GM21360 (cell line): ENCODE results near the gene NIPA2.

Source experiments
- ATAC-seq: cut with Tn5 transposase; IDR thresholded peaks from one replicate; pipeline ENCODE4 v1.9.1; 2021; ENCODE audit warnings: mild to moderate bottlenecking, moderate library complexity; ENCODE audit not compliant: unreplicated experiment

The NIPA2 gene

GRCh38 chr15:22831473-22831872, 7.0 kb upstream of the NIPA2 start:
- no peak for ATAC-seq

- ATAC-seq = no peak
These were observed 705 bp downstream of the NIPA2 start for GRCh38 chr15:22839046-22839695.

- no peak for ATAC-seq
These were observed 6.2 kb downstream of the NIPA2 start for GRCh38 chr15:22844421-22845288.

DNA sequence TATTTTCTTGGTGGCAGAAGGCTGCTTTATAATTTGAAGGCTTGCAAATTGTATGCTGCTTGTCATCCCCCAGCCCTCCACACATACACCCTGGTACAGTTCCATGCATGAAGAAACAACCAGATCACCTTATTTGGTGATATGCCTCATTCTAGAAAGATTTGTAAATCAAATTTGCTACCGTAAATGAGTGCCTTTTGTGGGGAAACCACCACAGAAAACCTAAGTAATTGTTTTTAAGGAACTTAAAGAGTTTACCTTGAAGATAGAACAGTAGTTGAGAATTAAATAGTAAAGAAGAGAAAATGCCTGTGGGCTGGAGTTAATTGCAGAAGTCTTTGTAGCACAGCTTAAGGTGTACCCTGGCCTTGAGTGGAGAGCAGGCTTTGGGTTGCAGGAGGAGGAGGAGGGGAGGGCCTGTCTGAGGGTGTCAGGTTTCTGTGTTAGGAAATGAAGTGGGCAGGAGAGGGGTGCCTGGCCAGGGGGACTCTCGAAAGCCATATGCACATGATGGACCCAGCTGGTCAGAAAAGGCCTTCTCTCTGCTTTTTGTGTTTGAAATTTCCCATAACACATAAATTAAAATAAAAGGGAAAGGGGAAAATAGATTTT, 6.9 kb downstream of the NIPA2 start:
- ATAC-seq = no peak

GRCh38 chr15:22846073-22846472, 7.6 kb downstream of the NIPA2 start:
- no peak for ATAC-seq

DNA sequence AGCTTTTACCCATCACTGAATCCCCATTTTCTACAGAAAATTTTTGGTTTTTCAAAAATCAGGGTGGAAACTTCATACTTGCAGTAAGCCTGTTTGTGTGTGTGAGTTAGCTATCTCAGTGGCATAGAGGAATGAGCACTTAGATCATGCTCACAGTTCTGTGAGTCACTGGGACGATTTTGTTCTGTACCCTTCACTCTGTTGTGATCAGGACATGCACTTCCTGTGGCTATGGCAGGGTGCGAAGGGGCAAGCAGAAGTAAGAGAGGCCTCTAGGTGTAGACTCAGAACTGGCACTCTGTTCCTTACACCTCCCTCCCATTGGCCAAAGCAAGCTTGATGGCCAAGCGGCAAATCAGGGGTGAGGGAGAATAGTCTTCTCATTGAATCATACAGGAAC, 11.6 kb downstream of the NIPA2 start:
- ATAC-seq = no peak

- ATAC-seq = no peak
These were observed 13.0 kb downstream of the NIPA2 start for GRCh38 chr15:22851513-22851912.

- ATAC-seq = no peak
These were observed 17.3 kb downstream of the NIPA2 start for GRCh38 chr15:22855791-22856190.

GRCh38 chr15:22856659-22857058, 18.2 kb downstream of the NIPA2 start:
- ATAC-seq = no peak

GRCh38 chr15:22861161-22861560, 22.7 kb downstream of the NIPA2 start:
- ATAC-seq = no peak

GRCh38 chr15:22863356-22863755, 24.9 kb downstream of the NIPA2 start:
- no peak for ATAC-seq

DNA sequence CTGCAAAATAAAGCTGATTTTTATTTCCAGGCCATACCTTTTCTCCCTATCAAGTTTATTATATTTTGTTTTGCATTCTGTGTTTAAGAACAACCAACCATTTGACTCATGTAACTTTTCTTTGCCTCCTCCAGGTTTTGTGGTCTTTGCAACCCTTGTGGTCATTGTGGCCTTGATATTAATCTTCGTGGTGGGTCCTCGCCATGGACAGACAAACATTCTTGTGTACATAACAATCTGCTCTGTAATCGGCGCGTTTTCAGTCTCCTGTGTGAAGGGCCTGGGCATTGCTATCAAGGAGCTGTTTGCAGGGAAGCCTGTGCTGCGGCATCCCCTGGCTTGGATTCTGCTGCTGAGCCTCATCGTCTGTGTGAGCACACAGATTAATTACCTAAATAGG, 27.6 kb downstream of the NIPA2 start:
- ATAC-seq = no peak

GRCh38 chr15:22867886-22868285, 29.4 kb downstream of the NIPA2 start:
- no peak for ATAC-seq

GRCh38 chr15:22868495-22868894, 30.0 kb downstream of the NIPA2 start:
- no peak for ATAC-seq

DNA sequence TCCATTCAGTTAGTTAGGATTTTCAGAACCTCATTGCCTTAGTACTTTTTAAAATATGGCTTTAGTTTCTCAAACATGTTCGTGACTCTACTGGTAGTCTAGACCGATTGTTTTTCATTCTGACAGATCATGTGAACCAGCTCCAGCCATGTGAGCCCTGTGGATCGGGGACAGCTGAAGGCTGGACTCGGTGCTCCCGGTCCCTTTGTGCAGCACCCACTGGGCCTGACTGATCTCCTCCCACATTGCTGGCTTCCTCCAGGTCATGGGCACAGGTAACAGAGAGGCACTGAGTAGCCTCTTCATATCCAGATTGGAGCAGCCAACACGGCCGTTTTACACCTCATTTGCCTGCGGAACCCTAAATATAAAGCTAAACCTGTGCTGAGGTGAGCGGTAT, 30.5 kb downstream of the NIPA2 start:
- ATAC-seq = no peak

DNA sequence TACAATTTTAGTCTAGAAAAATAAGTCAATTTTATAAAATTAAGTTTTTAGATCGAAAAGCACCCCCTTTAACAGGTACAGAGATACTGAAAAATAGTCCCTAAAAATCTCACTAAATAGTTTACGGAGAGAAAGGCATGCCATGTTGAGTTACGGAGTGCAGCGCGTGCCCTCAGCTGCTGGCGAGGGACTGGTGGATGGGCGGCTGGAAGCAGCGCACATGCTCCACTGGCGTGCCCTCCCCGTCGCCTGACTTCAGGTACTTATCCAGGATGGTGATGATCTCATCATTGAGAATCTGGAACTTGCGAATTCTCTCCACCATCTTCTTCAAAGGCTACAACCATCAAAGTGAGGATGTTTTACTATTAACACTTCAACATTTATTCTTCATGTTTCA, 31.4 kb downstream of the NIPA2 start:
- ATAC-seq = no peak

GRCh38 chr15:22870865-22871264, 32.4 kb downstream of the NIPA2 start:
- no peak for ATAC-seq

GRCh38 chr15:22871481-22872086, 33.1 kb downstream of the NIPA2 start:
- ATAC-seq = no peak

- no peak for ATAC-seq
These were observed 34.7 kb downstream of the NIPA2 start for GRCh38 chr15:22872936-22873701.

DNA sequence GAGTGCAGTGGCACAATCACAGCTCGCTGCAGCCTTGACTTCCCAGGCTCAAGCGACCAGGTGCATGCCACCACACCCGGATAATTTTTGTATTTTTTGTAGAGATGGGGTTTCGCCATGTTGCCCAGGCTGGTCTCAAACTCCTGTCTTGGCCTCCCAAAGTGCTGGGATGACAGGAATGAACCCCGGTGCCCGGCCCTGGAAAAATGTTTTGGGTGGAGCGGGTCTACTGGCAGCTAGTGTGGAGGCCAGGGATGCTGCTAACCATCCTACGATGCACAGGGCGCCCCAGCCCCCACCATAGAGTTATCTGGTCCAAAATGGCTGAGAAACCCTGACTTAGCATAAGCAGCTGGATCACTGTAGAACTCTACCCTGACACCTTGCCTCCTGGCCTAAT, 35.4 kb downstream of the NIPA2 start:
- ATAC-seq = no peak

DNA sequence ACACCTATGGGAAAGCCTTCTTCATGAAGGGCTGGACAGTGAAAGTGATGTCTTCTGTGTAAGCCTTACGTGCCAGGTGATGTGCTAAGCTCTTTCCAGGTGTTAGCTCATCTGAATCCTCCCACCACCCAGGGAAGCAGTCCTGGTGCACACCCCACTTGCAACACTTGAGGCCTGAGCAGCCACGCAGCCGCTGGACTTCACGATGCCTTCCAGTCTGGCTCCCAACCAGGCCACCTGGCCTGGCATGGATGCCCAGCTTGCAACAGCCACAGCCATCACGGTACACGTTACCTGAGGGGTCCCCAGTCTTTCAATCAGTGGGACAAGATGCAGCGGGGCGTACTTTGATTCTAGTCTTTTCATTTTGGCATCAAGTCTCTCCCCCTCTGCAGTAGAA, 35.8 kb downstream of the NIPA2 start:
- ATAC-seq = no peak
